H9 (cell line): ENCODE results near the gene CADPS. TPM values are rescaled to one million over a fixed set of nuclear protein-coding genes. Genes with fewer than 3 reads are reported as not detected.

Source experiments
- DNase-seq: peaks from one replicate; pipeline ENCODE4 v3.0.0-alpha.2; 2017
- H2AFZ ChIP-seq: one replicate; pipeline ENCODE4 v1.6.1; 2013; ENCODE audit warnings: mild to moderate bottlenecking, low read length, control low read depth, moderate library complexity
- H2AK5ac ChIP-seq: 2 replicates; pipeline ENCODE4 v1.6.1; 2013; ENCODE audit warnings: low read length, control low read depth, mixed read lengths; ENCODE audit not compliant: insufficient read length
- H2BK120ac ChIP-seq: one replicate; pipeline ENCODE4 v1.6.1; 2013; ENCODE audit warnings: low read depth, mild to moderate bottlenecking, low read length, control low read depth, inconsistent platforms; ENCODE audit not compliant: poor library complexity, severe bottlenecking
- H2BK12ac ChIP-seq: 2 replicates; pipeline ENCODE4 v1.6.1; 2013; ENCODE audit warnings: low read length, control low read depth, mixed read lengths, low read depth; ENCODE audit not compliant: insufficient read length
- H2BK15ac ChIP-seq: 2 replicates; pipeline ENCODE4 v1.6.1; 2013; ENCODE audit warnings: low read depth, low read length, control low read depth
- H2BK20ac ChIP-seq: one replicate; pipeline ENCODE4 v1.6.1; 2013; ENCODE audit warnings: low read depth, mild to moderate bottlenecking, low read length, control low read depth, inconsistent platforms; ENCODE audit not compliant: poor library complexity, severe bottlenecking
- H2BK5ac ChIP-seq: 2 replicates; pipeline ENCODE4 v1.6.1; 2013; ENCODE audit warnings: low read length, control low read depth, mixed read lengths; ENCODE audit not compliant: insufficient read length
- H3K14ac ChIP-seq: 2 replicates; pipeline ENCODE4 v1.6.1; 2013; ENCODE audit warnings: low read length, control low read depth; ENCODE audit not compliant: insufficient read depth
- H3K18ac ChIP-seq: 2 replicates; pipeline ENCODE4 v1.6.1; 2013; ENCODE audit warnings: low read depth, mild to moderate bottlenecking, mixed read lengths, low read length, control low read depth; ENCODE audit not compliant: insufficient read length
- H3K23ac ChIP-seq: 2 replicates; pipeline ENCODE4 v1.6.1; 2013; ENCODE audit warnings: low read length, control low read depth, mixed read lengths, low read depth; ENCODE audit not compliant: insufficient read length
- H3K23me2 ChIP-seq: 2 replicates; pipeline ENCODE4 v1.6.1; 2013; ENCODE audit warnings: low read depth, mild to moderate bottlenecking, mixed read lengths, low read length, control low read depth; ENCODE audit not compliant: insufficient read length, poor library complexity, severe bottlenecking
- H3K27ac ChIP-seq: 2 replicates; pipeline ENCODE4 v1.5.1; 2013; ENCODE audit warnings: low read length, control low read depth, mixed read lengths, low read depth; ENCODE audit not compliant: insufficient read length
- H3K27me3 ChIP-seq: 2 replicates; pipeline ENCODE4 v1.6.1; 2013; ENCODE audit warnings: low read length, control low read depth, inconsistent platforms; ENCODE audit not compliant: insufficient read depth
- H3K4ac ChIP-seq: 2 replicates; pipeline ENCODE4 v1.6.1; 2013; ENCODE audit warnings: low read depth, mild to moderate bottlenecking, control low read depth, inconsistent platforms, low read length, moderate library complexity
- H3K4me1 ChIP-seq: 2 replicates; pipeline ENCODE4 v1.6.1; 2013; ENCODE audit warnings: low read length, control low read depth, inconsistent platforms; ENCODE audit not compliant: insufficient read depth
- H3K4me2 ChIP-seq: 2 replicates; pipeline ENCODE4 v1.6.1; 2013; ENCODE audit warnings: low read length, control low read depth, mixed read lengths; ENCODE audit not compliant: insufficient read length, insufficient read depth
- H3K56ac ChIP-seq: 2 replicates; pipeline ENCODE4 v1.6.1; 2013; ENCODE audit warnings: low read depth, mild to moderate bottlenecking, mixed read lengths, low read length, control low read depth; ENCODE audit not compliant: insufficient read length
- H3K79me1 ChIP-seq: 2 replicates; pipeline ENCODE4 v1.6.1; 2013; ENCODE audit warnings: low read depth, mild to moderate bottlenecking, moderate library complexity, low read length, control low read depth, inconsistent platforms; ENCODE audit not compliant: insufficient read depth, poor library complexity, severe bottlenecking
- H3K79me2 ChIP-seq: 2 replicates; pipeline ENCODE4 v1.6.1; 2013; ENCODE audit warnings: low read length, control low read depth, inconsistent platforms; ENCODE audit not compliant: insufficient read depth
- H3K9ac ChIP-seq: 2 replicates; pipeline ENCODE4 v1.6.1; 2013; ENCODE audit warnings: low read length, control low read depth, mixed read lengths; ENCODE audit not compliant: insufficient read length; ENCODE audit errors: extremely low read depth
- H3K9me3 ChIP-seq: one replicate; pipeline ENCODE4 v1.6.1; 2013; ENCODE audit warnings: low read depth, low read length, inconsistent platforms; ENCODE audit not compliant: control insufficient read depth
- H3T11ph ChIP-seq: one replicate; pipeline ENCODE4 v1.6.1; 2013; ENCODE audit warnings: mild to moderate bottlenecking, low read length, control low read depth, inconsistent platforms
- H4K20me1 ChIP-seq: one replicate; pipeline ENCODE4 v1.6.1; 2013; ENCODE audit not compliant: control insufficient read depth, insufficient read length, insufficient read depth
- H4K5ac ChIP-seq: 2 replicates; pipeline ENCODE4 v1.6.1; 2013; ENCODE audit warnings: low read depth, mild to moderate bottlenecking, mixed read lengths, low read length, control low read depth; ENCODE audit not compliant: insufficient read length
- H4K8ac ChIP-seq: replicated peaks from 2 replicates; pipeline ENCODE4 v1.6.1; 2013; ENCODE audit warnings: low read length, control low read depth, mixed read lengths, low read depth; ENCODE audit not compliant: insufficient read length
- H4K91ac ChIP-seq: 2 replicates; pipeline ENCODE4 v1.6.1; 2013; ENCODE audit warnings: low read depth, mild to moderate bottlenecking, moderate library complexity, mixed read lengths, low read length, control low read depth; ENCODE audit not compliant: insufficient read length
- H3K27ac Mint-ChIP-seq, 3 experiments: 2 replicates in 2 of 3; 3 replicates in 1 of 3; pipeline ENCODE4 v1.8.0; 2020 to 2021; ENCODE audit warnings: mixed read lengths in 3 of 3, mild to moderate bottlenecking in 1 of 3, moderate library complexity in 1 of 3
- H3K27me3 Mint-ChIP-seq: 2 replicates; pipeline ENCODE4 v1.8.0; 2021; ENCODE audit warnings: low read depth, mild to moderate bottlenecking, moderate library complexity, mixed read lengths
- H3K36me3 Mint-ChIP-seq, 3 experiments: 2 replicates in 2 of 3; 3 replicates in 1 of 3; pipeline ENCODE4 v1.8.0; 2020 to 2021; ENCODE audit warnings: low read depth in 3 of 3, mixed read lengths in 3 of 3; ENCODE audit not compliant: insufficient read depth in 1 of 3
- H3K4me1 Mint-ChIP-seq, 2 experiments: 2 replicates each; pipeline ENCODE4 v1.8.0; 2020; ENCODE audit warnings: mixed read lengths in 2 of 2
- H3K4me3 Mint-ChIP-seq, 2 experiments: 2 replicates in 1 of 2; 3 replicates in 1 of 2; pipeline ENCODE4 v1.8.0; 2020 to 2021; ENCODE audit warnings: mild to moderate bottlenecking in 2 of 2, mixed read lengths in 2 of 2, moderate library complexity in 1 of 2
- H3K9me3 Mint-ChIP-seq, 2 experiments: 2 replicates in 1 of 2; 3 replicates in 1 of 2; pipeline ENCODE4 v1.8.0; 2020; ENCODE audit warnings: mild to moderate bottlenecking in 2 of 2, mixed read lengths in 2 of 2, moderate library complexity in 1 of 2
- CTCF ChIP-seq: fragments of 200-600 bp; sonication (generic); conservative IDR thresholded peaks from 3 replicates; pipeline ENCODE4 v1.8.0; 2021; ENCODE audit warnings: antibody characterized with exemption, mild to moderate bottlenecking
- WGBS: extraction: QIAGEN DNeasy Blood & Tissue Kit; methylation state at CpG from one replicate; pipeline ENCODE4 v1.1.7; 2013; ENCODE audit warnings: missing lambda C conversion rate, low lambda C conversion rate, mixed read lengths; ENCODE audit not compliant: insufficient read length; ENCODE audit errors: extremely low coverage; 5-methylcytosine and 5-hydroxymethylcytosine counted together
- total RNA-seq: library from RNA; stranded (reverse); gene quantifications from 2 replicates; pipeline ENCODE4 v1.2.1, GENCODE V29; 2021

Gene CADPS
- total RNA-seq, 1 experiment from 2014 or later: 6.6 TPM

DNA sequence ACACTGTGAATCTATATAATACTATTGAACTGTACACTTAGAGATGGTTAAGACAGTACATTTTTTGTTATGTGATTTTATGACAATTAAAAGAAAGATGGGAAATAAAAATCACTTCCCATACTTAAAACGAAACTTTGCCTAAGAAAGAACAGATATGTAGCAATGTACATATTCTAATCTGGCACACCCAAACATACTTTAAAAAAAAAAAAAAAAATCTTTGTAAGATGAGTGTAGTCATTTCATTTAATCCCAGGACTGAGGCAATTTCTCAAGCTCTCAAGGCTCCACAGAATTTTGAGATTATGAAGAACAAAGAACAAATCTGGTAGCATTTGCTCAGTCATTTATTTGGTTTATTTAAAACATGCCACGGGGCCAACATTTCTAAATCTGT lies 461.5 kb downstream of the CADPS start:
- no peak overlapping the region for H3K23ac ChIP-seq
- no peaks in the 10 kb centered on the region for H4K20me1 ChIP-seq
- no peak overlapping the region for H3K56ac ChIP-seq
- H3K27ac ChIP-seq: no peak overlapping the region
- H3K4me2 ChIP-seq: no peak overlapping the region
- WGBS: no CpG with 5 or more reads among the region's 2 CpGs
- H3K4me1 ChIP-seq: peaks cover 7% of the 10 kb centered on the region; the same call in 1 of the 2 replicates
- H2BK12ac ChIP-seq: no peak overlapping the region
- no peak overlapping the region for H4K8ac ChIP-seq
- H2BK5ac ChIP-seq: no peak overlapping the region
- Mint-ChIP-seq H3K4me1 (peaks cover 39 to 42% of the 10 kb centered on the region in 2 experiments), H3K4me3 (peak overlapping the region in 1 of 2 experiments; percentile 47; a peak in 2 of 5 replicates), H3K9me3 (peaks cover 0 to 4% of the 10 kb centered on the region in 2 experiments; a peak in 1 of 5 replicates), H3K27me3 (peaks cover 83% of the 10 kb centered on the region), H3K36me3 (peaks cover 0 to 4% (median 1%) of the 10 kb centered on the region in 3 experiments; a peak in 1 of 7 replicates), H3K27ac (no peak overlapping the region)
- H3K79me1 ChIP-seq: no peaks in the 10 kb centered on the region
- H3K27me3 ChIP-seq: no peaks in the 10 kb centered on the region
- no peak overlapping the region for H4K5ac ChIP-seq
- H2BK15ac ChIP-seq: no peak overlapping the region
- H3K79me2 ChIP-seq: no peaks in the 10 kb centered on the region
- H3K14ac ChIP-seq: no peak overlapping the region
- H2AFZ ChIP-seq: no peak overlapping the region
- no peak overlapping the region for H3K18ac ChIP-seq
- no peak overlapping the region for H2BK120ac ChIP-seq
- H2AK5ac ChIP-seq: no peak overlapping the region
- no peak overlapping the region for H3T11ph ChIP-seq
- no peaks in the 10 kb centered on the region for H3K9me3 ChIP-seq
- no peak overlapping the region for H3K4ac ChIP-seq
- no peak overlapping the region for H2BK20ac ChIP-seq
- H3K23me2 ChIP-seq: no peaks in the 10 kb centered on the region
- no peak overlapping the region for H3K9ac ChIP-seq
- H4K91ac ChIP-seq: no peak overlapping the region
- no peak for TF ChIP-seq CTCF
- no peak for DNase-seq
